SK-N-SH (cell line): ENCODE measurements around the gene SLC19A3.

ENCODE experiments used
- CTCF ChIP-seq: fragments of 200-600 bp; sonication (generic); IDR thresholded peaks from 2 replicates; pipeline ENCODE4 v1.6.1; 2017; ENCODE audit warnings: antibody characterized with exemption, mild to moderate bottlenecking, moderate library complexity
- GABPA ChIP-seq: IDR thresholded peaks from 2 replicates; pipeline ENCODE4 v1.4.0; 2012; ENCODE audit warnings: low read depth, mild to moderate bottlenecking
- GATA2 ChIP-seq: sonication (generic); formaldehyde crosslinking; IDR thresholded peaks from 2 replicates; pipeline ENCODE4 v1.5.0; 2020; ENCODE audit warnings: mild to moderate bottlenecking, missing genetic modification reagents
- SMC3 ChIP-seq: IDR thresholded peaks from 2 replicates; pipeline ENCODE4 v1.6.1; 2012; ENCODE audit warnings: low read depth, low read length, improper control_type of control experiment
- YY1 ChIP-seq: IDR thresholded peaks from 2 replicates; pipeline ENCODE4 v1.4.0; 2012; ENCODE audit warnings: low read depth, mild to moderate bottlenecking

DNA sequence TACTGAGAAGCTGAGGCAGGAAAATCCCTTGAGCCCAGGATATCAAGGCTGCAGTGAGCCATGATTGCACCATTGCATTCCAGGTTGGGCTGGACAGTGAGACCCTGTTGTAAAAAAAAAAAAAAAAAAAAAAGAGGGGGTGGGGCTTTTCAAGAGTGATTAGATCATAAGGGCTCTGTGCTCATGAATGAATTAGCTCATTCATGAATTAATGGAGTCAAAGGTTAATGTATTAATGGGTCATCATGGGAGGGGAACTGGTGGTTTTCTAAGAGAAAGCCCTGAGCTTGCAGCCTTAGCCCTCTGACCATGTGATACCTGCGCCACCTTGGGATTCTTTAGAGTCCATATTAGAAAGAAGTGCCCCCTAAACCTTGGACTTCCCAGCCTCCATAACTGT, 4.5 kb downstream of the SLC19A3 start:
- no peak for TF ChIP-seq SMC3
- no peak for TF ChIP-seq YY1
- TF ChIP-seq CTCF = no peak
- no peak for TF ChIP-seq GATA2 (CRISPR knock-in tag)
- TF ChIP-seq GABPA = no peak
